ENCODE data around the gene CCDC192.

DNA sequence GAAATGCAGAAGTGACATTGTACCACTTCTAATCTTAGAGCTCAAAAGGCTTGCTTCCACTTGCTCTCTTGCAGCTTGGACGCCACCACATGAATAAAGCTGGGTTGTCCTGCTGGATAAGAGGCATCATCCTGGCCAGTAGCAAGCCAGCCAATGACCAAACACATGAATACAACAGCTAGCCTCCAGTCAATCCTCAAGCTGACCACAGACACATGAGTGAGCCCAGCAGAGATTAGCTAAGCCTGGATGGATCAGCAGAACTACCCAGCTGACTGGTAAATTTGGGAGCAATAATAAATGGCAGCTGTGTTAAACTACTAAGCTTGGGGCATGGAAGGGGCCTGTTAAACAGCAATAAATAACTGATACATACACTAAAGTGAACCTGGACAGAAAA is 259.3 kb downstream of the CCDC192 start:
- TF ChIP-seq POLR2AphosphoS5 (IDR thresholded peaks at IDR 0.05) = no peak
- TF ChIP-seq, protein P1, sequence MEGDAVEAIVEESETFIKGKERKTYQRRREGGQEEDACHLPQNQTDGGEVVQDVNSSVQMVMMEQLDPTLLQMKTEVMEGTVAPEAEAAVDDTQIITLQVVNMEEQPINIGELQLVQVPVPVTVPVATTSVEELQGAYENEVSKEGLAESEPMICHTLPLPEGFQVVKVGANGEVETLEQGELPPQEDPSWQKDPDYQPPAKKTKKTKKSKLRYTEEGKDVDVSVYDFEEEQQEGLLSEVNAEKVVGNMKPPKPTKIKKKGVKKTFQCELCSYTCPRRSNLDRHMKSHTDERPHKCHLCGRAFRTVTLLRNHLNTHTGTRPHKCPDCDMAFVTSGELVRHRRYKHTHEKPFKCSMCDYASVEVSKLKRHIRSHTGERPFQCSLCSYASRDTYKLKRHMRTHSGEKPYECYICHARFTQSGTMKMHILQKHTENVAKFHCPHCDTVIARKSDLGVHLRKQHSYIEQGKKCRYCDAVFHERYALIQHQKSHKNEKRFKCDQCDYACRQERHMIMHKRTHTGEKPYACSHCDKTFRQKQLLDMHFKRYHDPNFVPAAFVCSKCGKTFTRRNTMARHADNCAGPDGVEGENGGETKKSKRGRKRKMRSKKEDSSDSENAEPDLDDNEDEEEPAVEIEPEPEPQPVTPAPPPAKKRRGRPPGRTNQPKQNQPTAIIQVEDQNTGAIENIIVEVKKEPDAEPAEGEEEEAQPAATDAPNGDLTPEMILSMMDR (IDR thresholded peaks at IDR 0.05) = no peak
